ENCODE data around the gene STAT4. TPM values are rescaled to one million over a fixed set of nuclear protein-coding genes. Genes with fewer than 3 reads are reported as not detected.

Gene STAT4
- total RNA-seq, 4 donors from 2014 or later = 3.1 to 9.1 TPM; not detected in 2

DNA sequence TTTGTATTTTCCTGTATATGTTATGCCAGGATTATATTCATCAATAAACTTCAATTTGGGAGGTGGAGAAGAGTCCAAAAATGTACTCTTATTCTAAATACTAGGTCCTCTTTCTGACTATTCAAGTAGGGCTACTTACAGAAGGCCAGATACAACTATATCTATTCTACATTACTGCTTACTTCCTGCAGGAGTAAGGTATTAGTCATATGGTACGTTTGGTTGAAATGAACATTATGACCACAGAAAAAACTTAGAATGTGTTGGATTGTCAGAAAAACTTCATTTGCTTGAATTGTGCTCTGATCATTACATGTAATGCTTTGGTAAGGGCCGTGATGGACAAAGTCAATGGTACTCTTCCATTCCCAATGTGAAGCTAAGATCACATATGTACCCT is 35.0 kb downstream of the STAT4 start:
- H3K27me3 ChIP-seq = no peaks in the 10 kb centered on the region
- no peaks in the 10 kb centered on the region for H3K36me3 ChIP-seq
- H3K4me3 ChIP-seq = no peak overlapping the region
- intact Hi-C loops (cut with DNase I; ENCODE audit: low total_unique reads) (no loop called here), in situ Hi-C loops (cut with MboI; ENCODE audit: low pct_ligation_motif_present in 1 of 4, low pct_unique_long_range_greater_than_20kb in 1 of 4, low sequenced_read_pairs in 3 of 4) (no loop called here)
- H3K9me3 ChIP-seq = no peaks in the 10 kb centered on the region
- no peak for DNase-seq
- WGBS, 2 donors (ENCODE audit: low coverage in 1 of 2) = 69 to 70% methylated on average over 1 to 2 of the region's 2 CpGs
- peaks cover 0 to 5% (median 0%) of the 10 kb centered on the region in 4 donors for H3K4me1 ChIP-seq
- H3K27ac ChIP-seq = no peak overlapping the region
- no peak for TF ChIP-seq EP300 (IDR thresholded peaks at IDR 0.05; ENCODE audit: low read depth)
- TF ChIP-seq, protein P1, sequence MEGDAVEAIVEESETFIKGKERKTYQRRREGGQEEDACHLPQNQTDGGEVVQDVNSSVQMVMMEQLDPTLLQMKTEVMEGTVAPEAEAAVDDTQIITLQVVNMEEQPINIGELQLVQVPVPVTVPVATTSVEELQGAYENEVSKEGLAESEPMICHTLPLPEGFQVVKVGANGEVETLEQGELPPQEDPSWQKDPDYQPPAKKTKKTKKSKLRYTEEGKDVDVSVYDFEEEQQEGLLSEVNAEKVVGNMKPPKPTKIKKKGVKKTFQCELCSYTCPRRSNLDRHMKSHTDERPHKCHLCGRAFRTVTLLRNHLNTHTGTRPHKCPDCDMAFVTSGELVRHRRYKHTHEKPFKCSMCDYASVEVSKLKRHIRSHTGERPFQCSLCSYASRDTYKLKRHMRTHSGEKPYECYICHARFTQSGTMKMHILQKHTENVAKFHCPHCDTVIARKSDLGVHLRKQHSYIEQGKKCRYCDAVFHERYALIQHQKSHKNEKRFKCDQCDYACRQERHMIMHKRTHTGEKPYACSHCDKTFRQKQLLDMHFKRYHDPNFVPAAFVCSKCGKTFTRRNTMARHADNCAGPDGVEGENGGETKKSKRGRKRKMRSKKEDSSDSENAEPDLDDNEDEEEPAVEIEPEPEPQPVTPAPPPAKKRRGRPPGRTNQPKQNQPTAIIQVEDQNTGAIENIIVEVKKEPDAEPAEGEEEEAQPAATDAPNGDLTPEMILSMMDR (IDR thresholded peaks at IDR 0.05) = no peak
- TF ChIP-seq POLR2AphosphoS5 (IDR thresholded peaks at IDR 0.05) = no peak
- TF ChIP-seq POLR2A (IDR thresholded peaks at IDR 0.05) = no peak

DNA sequence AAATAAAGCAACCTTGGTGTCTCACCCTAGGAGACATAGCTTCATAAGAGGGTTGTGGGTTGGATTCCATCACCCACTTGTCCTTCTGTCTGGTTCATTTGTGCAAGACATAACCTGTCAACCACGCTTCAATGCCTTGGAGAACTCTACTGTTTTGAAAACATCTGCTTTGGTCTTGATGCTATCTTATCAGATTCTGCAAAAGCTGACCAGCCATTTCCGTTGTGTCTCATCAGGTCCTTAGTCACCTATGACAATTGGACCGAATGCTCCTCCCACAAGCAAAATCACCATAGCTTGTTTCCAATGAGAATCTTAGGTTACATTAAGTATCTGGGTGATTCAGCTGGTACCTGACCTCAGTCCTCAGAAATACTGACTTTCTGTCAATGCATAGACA is 35.4 kb downstream of the STAT4 start:
- in situ Hi-C loops (cut with MboI; ENCODE audit: low pct_ligation_motif_present in 1 of 4, low pct_unique_long_range_greater_than_20kb in 1 of 4, low sequenced_read_pairs in 3 of 4) (no loop called here), intact Hi-C loops (cut with DNase I; ENCODE audit: low total_unique reads) (no loop called here)
- Histone ChIP-seq H3K4me3 (no peak overlapping the region), H3K27me3 (no peaks in the 10 kb centered on the region), H3K27ac (no peak overlapping the region), H3K36me3 (no peaks in the 10 kb centered on the region), H3K9me3 (no peaks in the 10 kb centered on the region), H3K4me1 (peaks cover 0 to 5% (median 0%) of the 10 kb centered on the region in 4 donors)
- TF ChIP-seq, protein P1 (IDR thresholded peaks at IDR 0.05) = no peak
- TF ChIP-seq EP300 (IDR thresholded peaks at IDR 0.05; ENCODE audit: low read depth) (no peak), POLR2A (IDR thresholded peaks at IDR 0.05) (no peak), POLR2AphosphoS5 (IDR thresholded peaks at IDR 0.05) (no peak)
- WGBS, 2 donors (ENCODE audit: low coverage in 1 of 2) = 66 to 83% methylated on average over 2 to 3 of the region's 3 CpGs
- DNase-seq = no peak

DNA sequence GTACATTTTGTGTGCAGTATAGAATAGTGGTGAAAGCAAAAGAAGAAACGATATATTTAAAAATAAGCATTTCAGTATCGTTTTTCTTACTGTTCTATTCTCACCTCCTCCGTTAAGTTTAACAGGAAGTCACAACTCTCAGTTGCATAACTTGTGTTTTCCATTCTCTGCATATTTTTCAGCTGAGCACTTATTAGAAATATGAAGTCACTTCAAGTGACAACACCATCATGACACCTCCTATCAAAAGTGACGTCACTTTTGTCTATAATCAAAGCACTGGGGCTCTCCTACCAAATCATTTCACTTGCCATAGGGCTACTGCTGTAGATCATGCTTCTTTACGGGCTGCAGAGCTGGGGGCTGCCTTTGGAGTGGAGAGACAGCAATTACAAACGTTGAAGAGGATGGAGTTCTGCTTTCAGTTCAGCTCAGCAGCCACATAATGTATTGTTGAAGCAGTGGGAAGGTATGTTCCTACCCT is 36.3 kb downstream of the STAT4 start:
- WGBS, 2 donors (ENCODE audit: low coverage in 1 of 2) = 43 to 49% methylated on average over 5 to 6 of the region's 6 CpGs

DNA sequence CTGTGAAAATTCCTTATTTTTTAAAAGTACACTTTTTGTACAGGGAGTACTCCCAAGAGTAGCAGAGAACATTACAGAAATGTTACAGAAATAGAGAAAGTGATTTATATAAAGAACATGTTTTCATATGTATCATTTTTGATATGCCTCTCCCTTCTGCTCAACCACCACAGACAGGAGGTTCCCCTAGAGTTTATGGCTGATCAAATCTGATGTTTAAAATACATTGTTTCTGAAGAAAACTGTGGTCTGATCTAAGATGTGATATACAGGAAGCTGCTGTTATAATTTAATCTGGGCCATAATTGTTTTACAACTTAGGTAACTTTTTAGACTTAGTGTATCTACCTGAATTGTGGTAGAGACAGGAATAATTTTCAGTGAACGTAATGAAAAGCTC is 37.0 kb downstream of the STAT4 start:
- TF ChIP-seq, protein P1 (IDR thresholded peaks at IDR 0.05) = no peak
- no peak for TF ChIP-seq POLR2A (IDR thresholded peaks at IDR 0.05)
- no peak for TF ChIP-seq EP300 (IDR thresholded peaks at IDR 0.05; ENCODE audit: low read depth)
- no peak for TF ChIP-seq POLR2AphosphoS5 (IDR thresholded peaks at IDR 0.05)
- Histone ChIP-seq H3K36me3 (no peaks in the 10 kb centered on the region), H3K9me3 (no peaks in the 10 kb centered on the region), H3K4me1 (peaks cover 0 to 5% (median 0%) of the 10 kb centered on the region in 4 donors), H3K27ac (no peak overlapping the region), H3K4me3 (no peak overlapping the region), H3K27me3 (no peaks in the 10 kb centered on the region)
- DNase-seq = no peak
- intact Hi-C loops (cut with DNase I; ENCODE audit: low total_unique reads) (no loop called here), in situ Hi-C loops (cut with MboI; ENCODE audit: low pct_ligation_motif_present in 1 of 4, low pct_unique_long_range_greater_than_20kb in 1 of 4, low sequenced_read_pairs in 3 of 4) (no loop called here)
- WGBS, 2 donors (ENCODE audit: low coverage in 1 of 2) = 50 to 78% methylated on average over 1 of the region's 1 CpG

More for the DNA sequence above, 36.3 kb downstream of the STAT4 start:
- TF ChIP-seq POLR2A (IDR thresholded peaks at IDR 0.05) (no peak), POLR2AphosphoS5 (IDR thresholded peaks at IDR 0.05) (no peak), EP300 (IDR thresholded peaks at IDR 0.05; ENCODE audit: low read depth) (no peak)
- TF ChIP-seq, protein P1 (IDR thresholded peaks at IDR 0.05) = no peak
- Histone ChIP-seq H3K27me3 (no peaks in the 10 kb centered on the region), H3K27ac (peak overlapping the region in 2 of 4 donors; percentile 8 to 19), H3K36me3 (no peaks in the 10 kb centered on the region), H3K4me3 (no peak overlapping the region), H3K4me1 (peaks cover 0 to 5% (median 0%) of the 10 kb centered on the region in 4 donors), H3K9me3 (no peaks in the 10 kb centered on the region)
- intact Hi-C loops (cut with DNase I; ENCODE audit: low total_unique reads) (no loop called here), in situ Hi-C loops (cut with MboI; ENCODE audit: low pct_ligation_motif_present in 1 of 4, low pct_unique_long_range_greater_than_20kb in 1 of 4, low sequenced_read_pairs in 3 of 4) (no loop called here)
- DNase-seq = no peak

All from transverse colon (tissue), 4 donors.